PC-3 (cell line): ENCODE measurements around the gene E2F8. TPM values are rescaled to one million over a fixed set of nuclear protein-coding genes. Genes with fewer than 3 reads are reported as not detected.

Experiments
- ATAC-seq: fragments of 200-7000 bp; cut with Tn5 transposase; 2 replicates; pipeline ENCODE4 v1.9.1; 2020; ENCODE audit warnings: mild to moderate bottlenecking, moderate library complexity
- BruUV-seq: library from RNA; stranded (reverse); fragments of 400-500 nt; replicated peaks from 2 replicates; lab custom pipeline; 2021; lab: Mats Ljungman, UMichigan
- CTCF ChIA-PET: fragments of 300-600 bp; sonication (Branson Sonifier 250); formaldehyde crosslinking; loops from one replicate; lab custom pipeline; 2022; ENCODE audit warnings: antibody characterized with exemption; lab: Charles Lee
- POLR2A ChIA-PET: fragments of 300-600 bp; sonication (Branson Sonifier 250); formaldehyde crosslinking; loops from one replicate; lab custom pipeline; 2022; ENCODE audit warnings: antibody characterized with exemption; ENCODE audit not compliant: unreplicated experiment; lab: Charles Lee
- DNase-seq: peaks from one replicate; pipeline ENCODE4 v3.0.0-alpha.2; 2015
- H2AFZ ChIP-seq: fragments of 300-600 bp; sonication (generic); 2 replicates; pipeline ENCODE4 v1.6.0; 2016; ENCODE audit warnings: antibody characterized with exemption, low read length
- H3F3A ChIP-seq: fragments of 300-600 bp; sonication (generic); one replicate; pipeline ENCODE4 v1.6.0; 2017; ENCODE audit warnings: antibody characterized with exemption, low read length, control low read depth, mild to moderate bottlenecking; ENCODE audit not compliant: unreplicated experiment
- H3K27ac ChIP-seq: fragments of 300-600 bp; sonication (generic); 2 replicates; pipeline ENCODE4 v1.5.1; 2016; ENCODE audit warnings: mild to moderate bottlenecking, low read length
- H3K27me3 ChIP-seq: fragments of 300-600 bp; sonication (generic); 2 replicates; pipeline ENCODE4 v1.6.1; 2016; ENCODE audit warnings: low read length, mixed read lengths
- H3K36me3 ChIP-seq: fragments of 300-600 bp; sonication (generic); 2 replicates; pipeline ENCODE4 v1.6.1; 2016; ENCODE audit warnings: low read depth, mixed run types, low read length, mixed read lengths
- H3K4me1 ChIP-seq: fragments of 300-600 bp; sonication (generic); 2 replicates; pipeline ENCODE4 v1.5.1; 2016; ENCODE audit warnings: low read length; ENCODE audit not compliant: insufficient read depth
- H3K4me2 ChIP-seq: fragments of 300-600 bp; sonication (generic); 2 replicates; pipeline ENCODE4 v1.6.0; 2016; ENCODE audit warnings: low read length
- H3K4me3 ChIP-seq: fragments of 300-600 bp; sonication (generic); 2 replicates; pipeline ENCODE4 v1.5.1; 2016; ENCODE audit warnings: mild to moderate bottlenecking, low read length, mixed read lengths
- H3K79me2 ChIP-seq: fragments of 300-600 bp; sonication (generic); 2 replicates; pipeline ENCODE4 v1.6.1; 2017; ENCODE audit warnings: low read length, mixed read lengths
- H3K9ac ChIP-seq: fragments of 300-600 bp; sonication (generic); 2 replicates; pipeline ENCODE4 v1.6.0; 2016; ENCODE audit warnings: mild to moderate bottlenecking, low read length
- H3K9me2 ChIP-seq: fragments of 300-600 bp; sonication (generic); replicated peaks from 2 replicates; pipeline ENCODE4 v1.6.1; 2016; ENCODE audit warnings: mixed run types, low read length, mixed read lengths
- H3K9me3 ChIP-seq: fragments of 300-600 bp; sonication (generic); 2 replicates; pipeline ENCODE4 v1.6.1; 2016; ENCODE audit warnings: low read length, mixed read lengths
- H4K20me1 ChIP-seq: fragments of 300-600 bp; sonication (generic); 2 replicates; pipeline ENCODE4 v1.6.1; 2016; ENCODE audit warnings: low read length, mixed read lengths
- CTCF ChIP-seq: fragments of 300-600 bp; sonication (generic); conservative IDR thresholded peaks from 2 replicates; pipeline ENCODE4 v1.5.1; 2017; ENCODE audit warnings: antibody characterized with exemption, low read depth, mild to moderate bottlenecking, low read length
- EZH2 ChIP-seq: fragments of 300-600 bp; sonication (generic); IDR thresholded peaks from one replicate; pipeline ENCODE4 v1.6.1; 2017; ENCODE audit warnings: antibody characterized with exemption, mild to moderate bottlenecking, low read length; ENCODE audit not compliant: unreplicated experiment
- EZH2phosphoT487 ChIP-seq: fragments of 300-600 bp; sonication (generic); IDR thresholded peaks from 2 replicates; pipeline ENCODE4 v1.6.1; 2018; ENCODE audit warnings: mild to moderate bottlenecking, antibody characterized with exemption, low read length, borderline replicate concordance
- intact Hi-C: fragments of 100-400 bp; cut with micrococcal nuclease; formaldehyde crosslinking; loops from 2 replicates; pipeline ENCODE4 v1.9.0; 2023
- total RNA-seq: library from RNA; depleted of rRNA; stranded (reverse); fragments of >200 nt; gene quantifications from 2 replicates; pipeline ENCODE4 v1.2.3, GENCODE V29; 2014

E2F8 gene
- total RNA-seq, 1 experiment from 2014 or later, result 11.9 TPM

GRCh38 chr11:19244621-19245020, 3.9 kb upstream of the E2F8 start:
- CTCF ChIA-PET, result interaction anchor here (0.6 kb wide), 1 partner anchor 165 kb away, joined by 3 read pairs; no protein-coding TSS in a partner anchor
- Histone ChIP-seq H3K9ac (no peak overlapping the region), H3K79me2 (peaks cover 21% of the 10 kb centered on the region), H4K20me1 (no peaks in the 10 kb centered on the region), H3K27me3 (no peaks in the 10 kb centered on the region), H3K27ac (peak overlapping the region; percentile 70), H3K9me2 (no peaks in the 10 kb centered on the region), H3F3A (peaks cover 9% of the 10 kb centered on the region), H3K4me1 (peaks cover 36% of the 10 kb centered on the region), H3K4me3 (peak overlapping the region; percentile 41; the same call in 1 of the 2 replicates), H3K9me3 (no peaks in the 10 kb centered on the region), H3K36me3 (no peaks in the 10 kb centered on the region), H3K4me2 (peak overlapping the region; percentile 98), H2AFZ (no peak overlapping the region)
- POLR2A ChIA-PET, result interaction anchor here (0.6 kb wide), 1 partner anchor 193 kb away, joined by 5 read pairs; no protein-coding TSS in a partner anchor
- BruUV-seq, result no TSS peak
- intact Hi-C loops, result loop anchor here (5.0 to 10.0 kb wide), 2 partner anchors 167 to 500 kb away; no protein-coding TSS in a partner anchor
- no peak for ATAC-seq
- TF ChIP-seq CTCF, result no peak
- TF ChIP-seq EZH2, result no peak
- TF ChIP-seq EZH2phosphoT487, result no peak
- peak; percentile 54 for DNase-seq

GRCh38 chr11:19244084-19244483, 3.3 kb upstream of the E2F8 start:
- Histone ChIP-seq H4K20me1 (no peaks in the 10 kb centered on the region), H3K4me3 (peak overlapping the region; percentile 41), H3K9ac (no peak overlapping the region), H2AFZ (no peak overlapping the region), H3K4me1 (peaks cover 41% of the 10 kb centered on the region), H3K27me3 (no peaks in the 10 kb centered on the region), H3K4me2 (peak overlapping the region; percentile 98), H3K9me2 (no peaks in the 10 kb centered on the region), H3K27ac (peak overlapping the region; percentile 70), H3K36me3 (no peaks in the 10 kb centered on the region; the same call in 1 of the 2 replicates), H3F3A (peaks cover 9% of the 10 kb centered on the region), H3K9me3 (no peaks in the 10 kb centered on the region), H3K79me2 (peaks cover 26% of the 10 kb centered on the region)
- intact Hi-C loops, result loop anchor here (5.0 to 10.0 kb wide), 2 partner anchors 167 to 501 kb away; no protein-coding TSS in a partner anchor
- ATAC-seq (no peak), DNase-seq (peak; percentile 86)
- BruUV-seq, result no TSS peak
- CTCF ChIA-PET, result no interaction called here
- TF ChIP-seq EZH2 (no peak), CTCF (no peak), EZH2phosphoT487 (no peak)
- POLR2A ChIA-PET, result interaction anchor here (0.6 kb wide), 2 partner anchors 192 to 572 kb away, joined by 5 to 10 read pairs; no protein-coding TSS in a partner anchor

GRCh38 chr11:19243613-19244012, 2.9 kb upstream of the E2F8 start:
- Histone ChIP-seq H3K79me2 (peaks cover 31% of the 10 kb centered on the region), H3K27ac (peak overlapping the region; percentile 70), H3K9me3 (no peaks in the 10 kb centered on the region), H3K9me2 (no peaks in the 10 kb centered on the region), H4K20me1 (no peaks in the 10 kb centered on the region), H3K27me3 (no peaks in the 10 kb centered on the region), H3K4me3 (peak overlapping the region; percentile 37), H3F3A (peaks cover 9% of the 10 kb centered on the region), H2AFZ (no peak overlapping the region), H3K4me1 (peaks cover 45% of the 10 kb centered on the region), H3K4me2 (peak overlapping the region; percentile 98), H3K9ac (no peak overlapping the region), H3K36me3 (peaks cover 2% of the 10 kb centered on the region; the same call in 1 of the 2 replicates)
- ChIA-PET CTCF (no interaction called here), POLR2A (interaction anchor here (0.6 kb wide), 1 partner anchor 571 kb away, joined by 10 read pairs; no protein-coding TSS in a partner anchor)
- intact Hi-C loops, result loop anchor here (5.0 to 10.0 kb wide), 2 partner anchors 166 to 501 kb away; no protein-coding TSS in a partner anchor
- peak; percentile 34 for DNase-seq
- no peak for TF ChIP-seq EZH2
- no peak for TF ChIP-seq EZH2phosphoT487
- no peak for TF ChIP-seq CTCF
- no TSS peak for BruUV-seq
- no peak for ATAC-seq
